Suprapubic skin (tissue), 4 donors: ENCODE data around the gene TTYH2.

Experiments
- POLR2A ChIP-seq, 2 donors: fragments of 450-650 bp; IDR thresholded peaks; one replicate each; pipeline ENCODE4 v1.6.1; 2017; ENCODE audit warnings: antibody characterized with exemption in 2 of 2, mild to moderate bottlenecking in 2 of 2, moderate library complexity in 2 of 2
- POLR2AphosphoS5 ChIP-seq, 3 donors: sonication (generic); formaldehyde crosslinking; IDR thresholded peaks; one replicate each; pipeline ENCODE4 v1.6.1; 2017; ENCODE audit warnings: antibody characterized with exemption in 3 of 3
- TF ChIP-seq, protein P1 (sequence below), 2 donors: fragments of 200-600 bp in 1 of 2; fragments of 450-650 bp in 1 of 2; sonication (generic) in 1 of 2; IDR thresholded peaks; one replicate each; pipeline ENCODE4 v1.5.1; 2016 to 2019; ENCODE audit warnings: antibody characterized with exemption in 2 of 2, mild to moderate bottlenecking in 1 of 2, moderate library complexity in 1 of 2

DNA sequence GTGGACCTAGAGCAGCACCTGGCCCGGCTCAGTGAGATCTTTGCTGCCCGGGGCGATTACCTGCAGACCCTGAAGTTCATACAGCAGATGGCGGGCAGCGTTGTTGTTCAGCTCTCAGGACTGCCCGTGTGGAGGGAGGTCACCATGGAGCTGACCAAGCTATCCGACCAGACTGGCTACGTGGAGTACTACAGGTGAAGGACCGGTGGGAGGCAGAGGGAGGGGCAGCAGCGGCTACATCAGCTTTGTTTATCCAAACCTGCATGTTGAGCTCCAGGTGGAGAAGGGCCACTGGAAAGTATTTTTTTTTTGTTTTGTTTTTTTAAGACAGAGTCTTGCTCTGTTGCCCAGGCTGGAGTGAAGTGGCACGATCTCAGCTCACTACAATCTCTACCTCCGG is 23.9 kb downstream of the TTYH2 start:
- TF ChIP-seq, protein P1, sequence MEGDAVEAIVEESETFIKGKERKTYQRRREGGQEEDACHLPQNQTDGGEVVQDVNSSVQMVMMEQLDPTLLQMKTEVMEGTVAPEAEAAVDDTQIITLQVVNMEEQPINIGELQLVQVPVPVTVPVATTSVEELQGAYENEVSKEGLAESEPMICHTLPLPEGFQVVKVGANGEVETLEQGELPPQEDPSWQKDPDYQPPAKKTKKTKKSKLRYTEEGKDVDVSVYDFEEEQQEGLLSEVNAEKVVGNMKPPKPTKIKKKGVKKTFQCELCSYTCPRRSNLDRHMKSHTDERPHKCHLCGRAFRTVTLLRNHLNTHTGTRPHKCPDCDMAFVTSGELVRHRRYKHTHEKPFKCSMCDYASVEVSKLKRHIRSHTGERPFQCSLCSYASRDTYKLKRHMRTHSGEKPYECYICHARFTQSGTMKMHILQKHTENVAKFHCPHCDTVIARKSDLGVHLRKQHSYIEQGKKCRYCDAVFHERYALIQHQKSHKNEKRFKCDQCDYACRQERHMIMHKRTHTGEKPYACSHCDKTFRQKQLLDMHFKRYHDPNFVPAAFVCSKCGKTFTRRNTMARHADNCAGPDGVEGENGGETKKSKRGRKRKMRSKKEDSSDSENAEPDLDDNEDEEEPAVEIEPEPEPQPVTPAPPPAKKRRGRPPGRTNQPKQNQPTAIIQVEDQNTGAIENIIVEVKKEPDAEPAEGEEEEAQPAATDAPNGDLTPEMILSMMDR (IDR thresholded peaks at IDR 0.05), result no peak
- TF ChIP-seq POLR2A (IDR thresholded peaks at IDR 0.05) (no peak), POLR2AphosphoS5 (IDR thresholded peaks at IDR 0.05) (no peak)
